ENCODE results near the gene AIFM3. TPM values are rescaled to one million over a fixed set of nuclear protein-coding genes. Genes with fewer than 3 reads are reported as not detected.
A peak's percentile ranks its signal among the peaks of the same experiment; 100 is the strongest.

AIFM3 gene
- total and polyA plus RNA-seq, 2 of the 13 experiments (the other 11 are each of a cell fraction or from before 2014, with no cell fraction given) = 9.0 to 15.3 TPM

DNA sequence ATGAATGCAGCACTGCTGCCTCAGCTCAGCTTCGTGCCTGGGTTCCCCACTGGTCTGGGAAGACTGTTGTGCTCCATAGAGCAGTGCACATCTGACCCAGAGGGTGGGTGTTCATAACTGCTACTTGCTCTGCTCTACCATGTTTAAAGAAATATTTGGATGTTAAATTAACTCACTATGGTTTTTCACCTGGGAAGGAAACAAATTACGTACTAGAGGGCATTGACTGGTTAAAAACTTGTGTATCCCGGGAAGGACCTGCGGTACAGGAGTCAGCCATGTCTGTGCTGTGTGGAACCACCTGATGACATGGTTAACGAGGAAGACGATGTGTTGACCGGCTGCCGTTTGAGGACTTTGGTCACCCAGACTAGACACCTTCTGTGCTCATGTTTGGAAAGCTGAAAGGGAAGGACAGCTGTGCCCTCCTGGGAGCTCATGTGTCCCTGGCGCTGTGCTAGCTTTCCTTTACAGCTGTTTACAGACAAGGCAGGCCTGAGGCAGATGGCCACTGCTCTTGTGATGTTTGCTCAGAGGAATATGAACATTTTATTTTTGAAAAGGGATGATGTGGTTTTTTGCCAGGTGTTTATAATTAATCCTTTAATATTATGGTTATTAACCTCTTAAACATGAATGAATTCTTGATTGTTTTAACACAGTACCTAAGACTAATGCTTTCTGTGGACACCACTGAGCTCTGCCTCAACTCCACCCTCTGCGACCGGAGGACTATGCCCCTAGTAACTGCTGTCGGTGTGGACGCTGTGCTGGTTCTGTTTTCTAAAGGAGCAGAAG is 14.3 kb upstream of the AIFM3 start (continued):
- TF ChIP-seq THRA (CRISPR knock-in tag; IDR thresholded peaks at IDR 0.05; ENCODE audit: borderline replicate concordance) (peak; percentile 17; the same call in 1 of the 2 replicates), NR2F6 (IDR thresholded peaks at IDR 0.05) (no peak; the same call in 1 of the 2 replicates), NR2F6 (CRISPR knock-in tag; IDR thresholded peaks at IDR 0.05) (peak; percentile 59), KDM2A (CRISPR knock-in tag; IDR thresholded peaks at IDR 0.05; ENCODE audit: borderline replicate concordance, low read depth) (peak; percentile 63), FLYWCH1 (CRISPR knock-in tag; IDR thresholded peaks at IDR 0.05) (no peak), POLR2A (IDR thresholded peaks at IDR 0.05; ENCODE audit: insufficient read depth in 1 of 2, low read depth in 2 of 2, low read length in 2 of 2) (peak in 1 of 2 experiments; percentile 43; a peak in 2 of 4 replicates), HOXA5 (CRISPR knock-in tag; IDR thresholded peaks at IDR 0.05) (no peak), ZNF225 (CRISPR knock-in tag; IDR thresholded peaks at IDR 0.05) (0 out of 2 replicates have a peak, but pooled peaks have one; percentile 21), IKZF4 (CRISPR knock-in tag; IDR thresholded peaks at IDR 0.05; ENCODE audit: borderline replicate concordance, low read depth, not compliant biosample characterization) (no peak), NFE2L1 (CRISPR knock-in tag; IDR thresholded peaks at IDR 0.05; ENCODE audit: borderline replicate concordance) (no peak), ZNF543 (CRISPR knock-in tag; IDR thresholded peaks at IDR 0.05) (no peak), ZFP37 (CRISPR knock-in tag; IDR thresholded peaks at IDR 0.05; ENCODE audit: borderline replicate concordance) (no peak), ZNF597 (CRISPR knock-in tag; IDR thresholded peaks at IDR 0.05) (no peak), CBX5 (CRISPR knock-in tag; IDR thresholded peaks at IDR 0.05; ENCODE audit: borderline replicate concordance) (peak; percentile 36; the same call in 1 of the 2 replicates), SALL1 (CRISPR knock-in tag; IDR thresholded peaks at IDR 0.05) (peak; percentile 88), FOXK1 (CRISPR knock-in tag; IDR thresholded peaks at IDR 0.05; ENCODE audit: borderline replicate concordance, low read depth) (peak; percentile 52; the same call in 1 of the 2 replicates), ZNF460 (CRISPR knock-in tag; IDR thresholded peaks at IDR 0.05; ENCODE audit: borderline replicate concordance) (no peak), FOXP1 (IDR thresholded peaks at IDR 0.05) (no peak), FOXP1 (CRISPR knock-in tag; IDR thresholded peaks at IDR 0.05) (peak; percentile 58; the same call in 1 of the 2 replicates), ZNF547 (CRISPR knock-in tag; IDR thresholded peaks at IDR 0.05) (0 out of 2 replicates have a peak, but pooled peaks have one; percentile 33), HNF4G (IDR thresholded peaks at IDR 0.05; ENCODE audit: borderline replicate concordance, low read depth, low read length) (peak; percentile 77), HNF4G (CRISPR knock-in tag; IDR thresholded peaks at IDR 0.05; ENCODE audit: borderline replicate concordance, low read depth) (peak; percentile 92), SAP130 (CRISPR knock-in tag; IDR thresholded peaks at IDR 0.05; ENCODE audit: low read depth) (peak; percentile 90), ZNF274 (CRISPR knock-in tag; IDR thresholded peaks at IDR 0.05) (peak; percentile 45; the same call in 1 of the 2 replicates), AHR (CRISPR knock-in tag; IDR thresholded peaks at IDR 0.05) (no peak), PITX1 (CRISPR knock-in tag; IDR thresholded peaks at IDR 0.05) (0 out of 2 replicates have a peak, but pooled peaks have one; percentile 34), MTERF4 (CRISPR knock-in tag; IDR thresholded peaks at IDR 0.05) (no peak)
- TF ChIP-seq, protein P1, sequence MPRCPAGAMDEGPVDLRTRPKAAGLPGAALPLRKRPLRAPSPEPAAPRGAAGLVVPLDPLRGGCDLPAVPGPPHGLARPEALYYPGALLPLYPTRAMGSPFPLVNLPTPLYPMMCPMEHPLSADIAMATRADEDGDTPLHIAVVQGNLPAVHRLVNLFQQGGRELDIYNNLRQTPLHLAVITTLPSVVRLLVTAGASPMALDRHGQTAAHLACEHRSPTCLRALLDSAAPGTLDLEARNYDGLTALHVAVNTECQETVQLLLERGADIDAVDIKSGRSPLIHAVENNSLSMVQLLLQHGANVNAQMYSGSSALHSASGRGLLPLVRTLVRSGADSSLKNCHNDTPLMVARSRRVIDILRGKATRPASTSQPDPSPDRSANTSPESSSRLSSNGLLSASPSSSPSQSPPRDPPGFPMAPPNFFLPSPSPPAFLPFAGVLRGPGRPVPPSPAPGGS (CRISPR knock-in tag; IDR thresholded peaks at IDR 0.05) = 0 out of 2 replicates have a peak, but pooled peaks have one; percentile 23
